Stimulated activated CD8-positive, alpha-beta memory T cell treated with anti-CD3 and anti-CD28 coated beads, Interleukin-15, amount 100 ng/mL, for 24 hours (primary cell): ENCODE results near the gene MOK.
"Not testable (repeated sequence)": the region's sequence is repeated elsewhere in the genome, so short reads cannot be mapped to it uniquely, and the experiment has no call there.

Source experiments
- DNase-seq: peaks from one replicate; pipeline ENCODE4 v3.0.0-alpha.2; 2020; ENCODE audit warnings: low read depth

Gene MOK

GRCh38 chr14:102304611-102305506, at the start of gene MOK:
MOK (minus strand) TSS chr14:102305164; CDS start chr14:102304968, 196 bp downstream.
- DNase-seq, result peak; percentile 98

DNA sequence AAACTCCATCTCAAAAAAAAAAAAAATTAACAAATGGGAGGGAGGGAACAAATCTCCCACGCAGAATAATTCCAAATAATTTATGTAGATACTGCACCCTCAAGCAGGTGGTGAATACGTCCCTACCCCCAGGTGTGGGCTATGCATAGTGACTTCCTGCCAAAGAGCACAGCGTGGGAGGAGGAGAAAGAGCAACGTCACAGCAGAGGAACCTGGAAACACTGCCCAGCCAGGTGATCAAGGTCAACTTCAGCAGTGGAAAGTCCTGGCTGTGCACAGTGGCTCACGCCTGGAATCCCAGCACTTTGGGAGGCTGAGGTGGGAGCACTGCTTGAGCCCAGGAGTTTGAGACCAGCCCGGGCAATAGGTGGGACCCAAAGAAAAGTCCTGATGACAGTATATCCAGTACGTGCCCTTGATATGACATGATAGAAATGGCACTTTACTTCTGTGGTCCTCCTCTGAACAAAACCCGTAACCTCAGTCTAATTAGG, 48.2 kb upstream of the MOK start:
- no peak for DNase-seq

- DNase-seq, result no peak
Observed at GRCh38 chr14:102352213-102352612, 47.2 kb upstream of the MOK start.

- not testable (repeated sequence) for DNase-seq
Observed at GRCh38 chr14:102351593-102351992, 46.6 kb upstream of the MOK start.

DNA sequence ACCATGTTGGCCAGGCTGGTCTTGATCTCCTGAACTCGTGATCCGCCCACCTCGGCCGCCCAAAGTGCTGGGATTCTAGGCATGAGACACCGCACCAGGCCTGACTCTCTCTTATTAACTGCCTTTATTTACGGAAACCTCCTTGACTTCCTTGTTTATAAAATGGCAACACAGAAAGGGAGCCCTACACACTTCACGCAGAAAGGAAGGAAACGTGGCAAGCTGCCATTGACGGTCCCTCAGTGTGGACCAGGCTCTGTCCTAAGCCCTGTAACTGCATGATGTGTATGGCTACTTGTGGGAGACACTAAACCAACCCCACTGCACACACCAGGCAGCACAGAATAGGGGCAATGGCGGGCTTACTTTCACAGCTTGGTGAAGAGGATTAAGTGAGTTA, 46.1 kb upstream of the MOK start:
- no peak for DNase-seq

- no peak for DNase-seq
Observed at GRCh38 chr14:102348376-102348775, 43.4 kb upstream of the MOK start.

- no peak for DNase-seq
Observed at GRCh38 chr14:102346645-102347044, 41.7 kb upstream of the MOK start.

- no peak for DNase-seq
Observed at GRCh38 chr14:102345232-102345631, 40.3 kb upstream of the MOK start.

- DNase-seq, result no peak
Observed at GRCh38 chr14:102344485-102344884, 39.5 kb upstream of the MOK start.

GRCh38 chr14:102344084-102344483, 39.1 kb upstream of the MOK start:
- DNase-seq, result no peak

GRCh38 chr14:102342238-102342637, 37.3 kb upstream of the MOK start:
- DNase-seq, result no peak

GRCh38 chr14:102341566-102341965, 36.6 kb upstream of the MOK start:
- DNase-seq, result no peak

- DNase-seq, result no peak
Observed at GRCh38 chr14:102338724-102339123, 33.8 kb upstream of the MOK start.

DNA sequence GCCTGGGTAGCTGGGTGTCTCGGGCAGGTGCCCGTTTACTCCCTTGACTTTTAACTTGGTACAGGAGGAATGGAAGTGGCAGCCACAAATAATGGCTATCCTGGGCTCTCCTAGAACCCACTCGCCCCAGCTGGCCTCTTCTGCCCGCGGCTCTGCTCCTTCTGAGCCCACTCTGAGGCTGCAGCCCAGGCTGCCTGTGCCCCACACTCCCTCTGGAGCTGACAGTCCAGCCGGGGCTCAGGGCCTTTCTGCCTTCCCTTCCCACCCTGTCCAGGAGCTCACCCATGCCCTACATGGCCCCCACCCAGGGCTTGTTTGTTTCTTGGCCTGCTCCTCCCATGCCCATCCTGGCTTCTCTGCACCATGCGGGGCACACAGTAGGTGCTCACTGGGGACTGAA, 30.2 kb upstream of the MOK start:
- DNase-seq, result no peak

- DNase-seq, result no peak
Observed at GRCh38 chr14:102333795-102334705, 29.1 kb upstream of the MOK start.

- DNase-seq, result no peak
Observed at GRCh38 chr14:102333390-102333789, 28.4 kb upstream of the MOK start.

DNA sequence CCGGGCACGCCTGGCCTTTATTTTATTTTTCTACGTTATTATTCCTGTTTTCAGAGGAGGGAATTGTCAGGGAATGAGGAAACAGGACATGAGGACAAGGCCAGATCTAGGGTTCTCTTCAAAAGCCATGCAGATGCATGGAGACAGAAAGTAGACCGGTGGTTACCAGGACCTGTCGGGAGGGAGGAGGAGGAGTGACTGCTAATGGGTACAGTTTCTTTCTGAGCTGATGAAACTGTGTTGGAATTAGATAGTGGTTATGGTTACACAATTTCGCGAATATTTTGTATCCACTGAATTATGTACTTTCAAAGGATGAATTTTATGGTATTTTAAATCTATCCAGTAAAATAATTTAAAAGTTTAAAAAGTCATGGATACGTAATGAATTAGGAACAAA, 25.8 kb upstream of the MOK start:
- DNase-seq, result no peak

GRCh38 chr14:102329381-102329780, 24.4 kb upstream of the MOK start:
- DNase-seq, result not testable (repeated sequence)

DNA sequence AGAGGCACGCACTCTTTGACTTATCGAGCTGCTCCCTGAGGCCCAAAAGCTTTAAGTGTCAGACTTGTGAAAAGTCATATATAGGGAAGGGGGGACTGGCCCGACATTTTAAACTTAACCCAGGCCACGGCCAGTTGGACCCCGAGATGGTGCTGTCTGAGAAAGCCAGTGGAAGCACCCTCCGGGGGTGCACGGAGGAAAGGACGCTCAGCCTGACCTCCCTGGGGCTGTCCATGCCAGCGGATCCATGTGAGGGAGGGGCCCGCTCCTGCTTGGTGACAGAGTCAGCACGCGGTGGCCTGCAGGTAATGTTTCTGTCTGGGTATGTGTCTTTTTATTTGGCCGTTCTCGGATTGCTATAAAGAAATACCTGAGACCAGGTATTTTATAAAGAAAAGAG, 21.6 kb upstream of the MOK start:
- no peak for DNase-seq

GRCh38 chr14:102325791-102326345, 20.9 kb upstream of the MOK start:
- no peak for DNase-seq

DNA sequence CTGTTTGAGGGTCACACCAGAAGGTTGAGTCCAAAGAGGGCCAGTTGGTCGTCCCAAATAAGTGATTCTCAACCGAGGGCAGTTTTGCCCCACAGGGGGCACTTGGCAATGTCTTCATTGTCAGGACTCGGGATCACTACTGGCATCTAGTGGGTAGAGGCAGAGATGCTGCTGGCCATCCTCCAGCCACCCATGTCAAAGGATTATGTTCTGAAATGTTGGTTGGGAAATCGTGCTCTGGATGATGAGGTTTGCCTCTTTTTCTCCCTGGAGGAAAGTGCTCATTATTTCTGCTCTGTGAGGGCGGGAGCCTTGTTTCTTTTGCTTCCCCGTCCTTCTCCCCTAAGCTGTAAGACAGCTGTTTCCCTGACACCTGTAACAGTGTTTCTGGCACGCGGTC, 18.1 kb upstream of the MOK start:
- no peak for DNase-seq
